Stimulated activated CD4-positive, alpha-beta T cell treated with anti-CD3 and anti-CD28 coated beads, Interleukin-15, amount 100 ng/mL, for 48 hours (primary cell): ENCODE results near the gene TXNDC8.

ENCODE experiments used
- DNase-seq, 2 donors: peaks; one replicate each; pipeline ENCODE4 v3.0.0-alpha.2; 2020; ENCODE audit warnings: low read depth in 2 of 2

TXNDC8 gene

GRCh38 chr9:110278080-110278707 is 59.5 kb downstream of the TXNDC8 start:
- DNase-seq: no peak

GRCh38 chr9:110276781-110277180 is 60.9 kb downstream of the TXNDC8 start:
- no peak for DNase-seq

DNA sequence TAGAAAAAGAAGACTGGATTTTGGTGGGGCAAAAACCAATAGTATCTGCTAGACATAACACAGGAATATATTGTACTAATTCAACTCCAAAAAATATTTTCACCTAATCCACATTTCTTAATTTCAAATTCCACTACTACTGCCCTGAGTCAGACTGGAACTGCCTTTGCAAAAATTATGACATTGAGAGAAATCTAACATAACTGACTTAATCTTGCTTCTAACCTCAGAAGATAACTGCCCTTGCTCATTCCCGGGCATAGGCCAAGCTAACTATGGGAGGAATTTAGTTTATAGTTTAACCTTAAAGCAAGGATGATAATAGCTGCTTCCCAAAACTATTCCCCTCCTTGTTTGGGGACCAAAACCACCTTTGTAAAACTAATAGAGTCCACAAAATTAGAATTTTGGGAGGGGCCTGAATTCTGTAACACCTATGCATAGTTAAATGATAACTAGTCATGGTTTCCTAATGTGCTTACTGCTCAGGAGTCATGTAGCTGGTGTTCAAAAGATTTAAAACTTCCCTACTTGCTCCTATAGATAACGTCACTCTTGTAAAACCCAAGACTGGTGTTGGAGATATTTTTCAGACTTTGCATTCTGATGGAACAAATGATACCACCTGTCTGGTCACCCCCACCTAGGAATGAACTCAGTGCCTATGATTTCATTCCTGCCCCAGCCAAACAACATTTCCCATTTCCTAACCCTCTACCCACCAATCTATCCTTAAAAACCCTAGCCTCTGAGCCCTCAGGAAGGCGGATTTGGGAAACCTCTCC is 67.3 kb downstream of the TXNDC8 start:
- no peak for DNase-seq

GRCh38 chr9:110266795-110267194 is 70.9 kb downstream of the TXNDC8 start:
- DNase-seq: no peak

- DNase-seq: no peak
Measured at GRCh38 chr9:110261632-110262031, 76.0 kb downstream of the TXNDC8 start.

DNA sequence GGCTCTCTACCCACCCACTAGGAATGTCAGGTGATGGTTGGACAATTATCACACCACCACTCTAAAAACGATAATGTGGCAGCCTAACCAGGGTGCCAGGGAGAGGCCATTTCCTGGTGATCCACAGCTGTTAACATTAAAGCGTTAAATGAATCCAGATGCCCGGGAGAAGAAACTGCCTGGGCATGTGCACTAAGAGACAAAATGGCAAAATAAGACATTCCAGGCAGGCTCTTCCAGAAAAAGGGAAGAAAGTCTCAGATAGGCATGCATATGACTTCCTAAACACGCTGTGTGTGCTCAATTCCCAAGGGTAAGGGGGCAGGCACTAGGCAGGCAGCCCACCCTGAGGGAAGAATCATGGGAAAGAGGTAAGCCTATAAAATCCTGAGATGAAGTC is 76.8 kb downstream of the TXNDC8 start:
- DNase-seq: no peak

DNA sequence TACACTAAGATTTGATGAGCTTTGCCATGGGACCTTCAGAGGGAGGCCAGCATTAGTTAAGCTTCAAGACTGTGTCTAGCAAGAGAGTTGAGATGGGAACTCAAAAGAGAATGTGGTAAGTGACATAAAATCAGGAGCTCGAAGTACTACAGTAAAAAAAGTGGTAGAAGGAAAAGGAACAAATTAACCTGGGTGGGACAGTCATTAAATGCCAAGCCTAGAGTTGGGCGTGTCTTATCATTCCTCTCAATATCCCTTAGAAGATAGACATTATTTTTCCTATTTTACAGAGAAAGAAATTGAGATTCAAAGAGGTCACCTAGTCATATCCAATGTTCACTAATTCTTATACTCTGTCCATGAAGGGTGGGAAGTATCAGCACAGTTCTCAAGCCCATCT is 78.1 kb downstream of the TXNDC8 start:
- DNase-seq: no peak

- no peak for DNase-seq
Measured at GRCh38 chr9:110258690-110259091, 79.0 kb downstream of the TXNDC8 start.

- no peak for DNase-seq
Measured at GRCh38 chr9:110257956-110258355, 79.7 kb downstream of the TXNDC8 start.

DNA sequence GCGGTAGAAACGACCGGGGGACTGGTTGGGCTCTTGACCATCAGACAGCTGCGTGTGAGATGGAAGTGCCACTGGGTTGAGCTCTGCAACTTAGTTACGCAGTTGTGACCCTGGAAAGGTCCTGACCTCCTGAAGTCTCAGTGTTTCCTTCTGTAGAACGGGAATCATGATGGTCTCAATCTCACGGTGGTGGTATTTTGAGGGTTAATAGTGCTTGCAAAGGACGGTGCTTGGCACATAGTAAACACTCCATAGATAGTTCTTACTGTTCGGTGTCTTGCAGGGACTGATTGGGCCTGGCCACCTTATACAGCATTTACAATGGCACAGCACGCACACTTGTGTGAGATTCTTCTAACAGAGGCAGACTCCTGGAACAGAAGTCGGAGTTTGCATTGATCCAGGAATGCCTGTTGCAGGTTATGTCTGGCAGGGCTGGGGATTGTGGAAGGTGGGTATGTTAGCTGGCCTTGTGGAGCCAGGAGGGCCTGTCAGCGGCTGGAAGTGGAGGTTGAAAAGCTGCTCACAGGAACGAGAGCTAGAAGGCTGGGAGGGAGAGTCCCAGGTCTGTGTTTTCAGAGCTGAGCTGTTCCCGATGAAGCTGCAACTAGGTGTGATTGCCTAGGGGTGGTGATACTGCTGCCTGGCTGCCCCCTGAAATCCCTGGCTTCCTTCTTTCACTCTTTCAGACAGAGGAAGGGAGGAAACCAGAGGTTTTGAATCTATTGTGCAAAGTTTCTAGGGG is 80.4 kb downstream of the TXNDC8 start:
- DNase-seq: no peak

DNA sequence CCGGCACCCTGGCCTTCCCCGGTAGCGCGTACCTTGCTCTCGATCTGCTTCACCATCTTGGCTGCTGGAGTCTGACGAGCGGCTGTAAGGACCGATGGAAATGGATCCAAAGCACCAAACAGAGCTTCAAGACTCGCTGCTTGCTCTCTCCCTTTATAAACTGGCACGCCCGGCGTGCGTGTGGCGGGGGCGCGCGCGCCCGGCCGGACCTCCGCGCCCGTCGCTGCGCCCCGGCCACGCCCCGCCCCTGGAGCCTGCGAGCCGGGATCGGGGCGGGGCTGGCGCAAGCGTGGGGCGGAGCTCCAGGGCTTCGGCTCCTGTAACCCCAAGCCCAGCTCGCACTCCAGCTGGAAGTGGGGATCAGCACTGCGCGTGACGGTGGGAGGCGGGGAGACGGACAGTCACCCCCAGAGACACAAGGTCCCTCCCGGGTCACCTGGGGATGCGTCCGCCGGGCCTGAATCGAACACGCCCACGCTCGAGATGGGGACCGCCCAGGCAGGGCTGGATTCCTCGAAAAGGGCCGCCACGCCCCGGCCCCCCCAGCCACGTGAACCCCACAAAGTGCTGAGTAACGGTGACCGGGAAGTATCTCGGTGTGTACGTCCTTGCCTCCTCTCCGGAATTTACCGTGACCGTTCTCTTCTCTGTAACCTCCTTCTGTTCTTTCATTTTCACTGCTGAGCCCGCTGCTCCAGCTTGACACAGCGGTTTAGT is 81.1 kb downstream of the TXNDC8 start, which contains the start of gene TXN:
Gene TXN (minus strand): TSS at position 128 of the 717 bp plus-strand sequence. CDS start 72 bp downstream, at position 56.
- peak; percentile 81 to 87 for DNase-seq

DNA sequence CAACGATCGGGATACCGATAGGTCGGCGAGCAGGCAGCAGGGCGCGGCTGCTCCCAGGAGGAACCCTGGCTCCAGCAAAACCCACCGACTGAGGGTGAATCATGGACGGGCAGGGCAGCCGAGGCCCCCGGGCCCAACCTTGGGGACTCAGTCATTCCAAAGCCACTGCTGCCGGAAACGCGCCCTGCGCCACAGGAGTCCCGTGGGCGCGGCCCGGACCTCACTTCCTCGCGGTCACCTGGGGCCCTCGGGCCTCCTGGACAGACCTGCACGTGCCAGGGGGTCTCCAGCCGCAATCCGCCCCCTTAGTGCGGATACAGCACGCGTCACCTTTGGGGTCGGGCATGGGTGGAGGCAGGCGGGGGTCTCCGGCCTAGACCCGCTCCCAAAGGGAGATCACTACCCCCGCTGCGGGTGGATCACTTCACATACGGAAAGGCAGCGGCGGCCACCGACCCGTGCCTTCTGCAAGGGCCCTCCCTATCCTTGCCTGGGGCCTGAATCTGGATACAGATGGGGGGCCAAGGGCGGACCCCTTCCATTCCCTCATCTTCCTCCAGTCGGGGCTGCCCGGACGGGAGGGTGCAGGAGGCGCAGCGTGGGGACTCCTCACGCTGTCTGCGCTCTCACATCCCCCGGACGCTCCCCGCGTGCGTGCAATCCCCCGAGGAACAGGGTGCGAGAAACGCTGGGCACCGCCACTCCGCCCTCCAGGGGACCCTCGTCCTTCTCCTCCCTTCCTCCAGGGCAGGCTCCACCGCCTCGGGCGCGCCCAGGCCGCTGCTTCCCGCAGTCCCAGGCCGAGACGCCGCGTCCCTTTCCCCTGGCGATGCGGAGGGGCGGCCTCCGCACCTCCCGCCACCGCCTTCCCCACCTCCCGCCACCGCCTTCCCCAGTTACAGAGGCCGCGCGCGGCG is 81.9 kb downstream of the TXNDC8 start:
- peak; percentile 40 to 58 for DNase-seq

DNA sequence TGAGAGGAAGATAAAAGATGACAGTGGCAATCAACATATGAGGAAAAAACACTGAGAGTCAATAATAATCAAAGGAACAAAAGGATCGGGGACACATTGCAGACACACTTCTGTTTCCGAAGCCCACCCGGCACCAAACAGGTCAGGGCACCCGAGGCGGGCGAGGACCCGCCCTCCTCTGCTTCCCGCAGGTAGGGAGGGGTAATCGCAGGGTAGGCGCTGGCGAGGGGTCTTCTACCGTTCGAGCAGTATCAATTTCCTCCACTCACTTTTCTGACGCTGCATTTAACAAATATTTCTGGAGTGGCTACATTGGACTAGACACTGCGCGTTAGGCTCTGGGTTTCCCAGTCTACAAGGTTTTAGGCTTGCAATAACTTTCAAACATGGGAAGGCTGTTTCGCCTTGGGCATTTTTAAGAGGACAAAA is 82.6 kb downstream of the TXNDC8 start:
- no peak for DNase-seq

GRCh38 chr9:110254500-110254899 is 83.2 kb downstream of the TXNDC8 start:
- no peak for DNase-seq
